IMR-90 (cell line): ENCODE results near the gene CENPF. TPM values are rescaled to one million over a fixed set of nuclear protein-coding genes. Genes with fewer than 3 reads are reported as not detected.
"Not testable (repeated sequence)": the region's sequence is repeated elsewhere in the genome, so short reads cannot be mapped to it uniquely, and the experiment has no call there.

Experiments
- ATAC-seq: fragments of 200-7000 bp; cut with Tn5 transposase; 2 replicates; pipeline ENCODE4 v1.9.1; 2020; ENCODE audit warnings: low read depth, mild to moderate bottlenecking, moderate library complexity
- BruUV-seq: library from RNA; stranded (reverse); fragments of 400-500 nt; replicated peaks from 2 replicates; lab custom pipeline; 2021; lab: Mats Ljungman, UMichigan
- CTCF ChIA-PET: fragments of 300-600 bp; formaldehyde crosslinking; extraction: SDS; loops from one replicate; lab custom pipeline; 2021; ENCODE audit warnings: antibody characterized with exemption; lab: Yijun Ruan, JAX
- POLR2A ChIA-PET: fragments of 300-600 bp; sonication (Branson Sonifier 250); formaldehyde crosslinking; loops from one replicate; lab custom pipeline; 2022; ENCODE audit warnings: antibody characterized with exemption; ENCODE audit not compliant: unreplicated experiment; lab: Charles Lee
- DNase-seq: peaks from one replicate; pipeline ENCODE4 v3.0.0; 2013
- H2AFZ ChIP-seq: replicated peaks from 2 replicates; pipeline ENCODE3; 2013; ENCODE audit warnings: low read length, mild to moderate bottlenecking; ENCODE audit not compliant: poor library complexity
- H2AK5ac ChIP-seq: 2 replicates; pipeline ENCODE4 v1.6.1; 2013; ENCODE audit warnings: low read depth, low read length, inconsistent platforms
- H2AK9ac ChIP-seq: replicated peaks from 2 replicates; pipeline ENCODE3; 2013; ENCODE audit warnings: mild to moderate bottlenecking, low read depth, low read length, moderate library complexity; ENCODE audit not compliant: poor library complexity
- H2BK120ac ChIP-seq: 2 replicates; pipeline ENCODE4 v1.6.1; 2013; ENCODE audit warnings: low read depth, low read length, inconsistent platforms
- H2BK15ac ChIP-seq: 3 replicates; pipeline ENCODE4 v1.6.1; 2013; ENCODE audit warnings: low read depth, low read length, inconsistent platforms
- H2BK20ac ChIP-seq: 2 replicates; pipeline ENCODE4 v1.6.1; 2013; ENCODE audit warnings: low read depth, mild to moderate bottlenecking, inconsistent platforms, low read length, moderate library complexity
- H2BK5ac ChIP-seq: 2 replicates; pipeline ENCODE4 v1.6.1; 2013; ENCODE audit warnings: mild to moderate bottlenecking, low read depth, low read length, inconsistent platforms; ENCODE audit not compliant: poor library complexity, severe bottlenecking
- H3K14ac ChIP-seq: replicated peaks from 2 replicates; pipeline ENCODE4 v1.6.1; 2013; ENCODE audit warnings: low read depth, low read length, inconsistent platforms
- H3K18ac ChIP-seq: 2 replicates; pipeline ENCODE4 v1.6.1; 2013; ENCODE audit warnings: low read depth, low read length, control low read depth
- H3K23ac ChIP-seq: 2 replicates; pipeline ENCODE4 v1.6.1; 2013; ENCODE audit warnings: low read depth, low read length, inconsistent platforms
- H3K27ac ChIP-seq: 2 replicates; pipeline ENCODE4 v1.5.1; 2013; ENCODE audit warnings: mild to moderate bottlenecking, control low read depth, low read length; ENCODE audit not compliant: insufficient read depth
- H3K27me3 ChIP-seq: 2 replicates; pipeline ENCODE4 v1.6.1; 2013; ENCODE audit warnings: low read length; ENCODE audit not compliant: control insufficient read depth, insufficient read depth
- H3K36me3 ChIP-seq: 2 replicates; pipeline ENCODE4 v1.6.1; 2013; ENCODE audit warnings: low read length, mixed read lengths; ENCODE audit not compliant: control insufficient read depth, insufficient read depth
- H3K4ac ChIP-seq: 2 replicates; pipeline ENCODE4 v1.6.1; 2013; ENCODE audit warnings: low read depth, low read length, inconsistent platforms
- H3K4me1 ChIP-seq: 2 replicates; pipeline ENCODE4 v1.6.1; 2013; ENCODE audit warnings: low read length, mixed read lengths; ENCODE audit not compliant: control insufficient read depth, insufficient read depth
- H3K4me2 ChIP-seq: 2 replicates; pipeline ENCODE4 v1.6.1; 2013; ENCODE audit warnings: low read depth, mild to moderate bottlenecking, control low read depth, low read length, moderate library complexity
- H3K4me3 ChIP-seq: 2 replicates; pipeline ENCODE4 v1.5.1; 2013; ENCODE audit warnings: low read depth, mild to moderate bottlenecking, control low read depth, low read length, moderate library complexity; ENCODE audit not compliant: insufficient read depth
- H3K56ac ChIP-seq: 2 replicates; pipeline ENCODE4 v1.6.1; 2013; ENCODE audit warnings: low read length, inconsistent platforms; ENCODE audit not compliant: insufficient read depth; ENCODE audit errors: extremely low read depth
- H3K79me1 ChIP-seq, 2 experiments: 2 replicates each; pipeline ENCODE4 v1.6.1; 2013; ENCODE audit warnings: low read length in 2 of 2, inconsistent platforms in 1 of 2, low read depth in 1 of 2
- H3K9ac ChIP-seq: 2 replicates; pipeline ENCODE4 v1.6.1; 2013; ENCODE audit warnings: low read depth, low read length, control low read depth
- H3K9me1 ChIP-seq: 2 replicates; pipeline ENCODE4 v1.6.1; 2013; ENCODE audit warnings: low read length, inconsistent platforms; ENCODE audit not compliant: insufficient read depth
- H3K9me3 ChIP-seq: 2 replicates; pipeline ENCODE4 v1.6.1; 2013; ENCODE audit warnings: low read length; ENCODE audit not compliant: control insufficient read depth, insufficient read depth
- H4K20me1 ChIP-seq: 2 replicates; pipeline ENCODE4 v1.6.1; 2013; ENCODE audit warnings: low read length, inconsistent platforms; ENCODE audit not compliant: insufficient read depth
- H4K5ac ChIP-seq: 2 replicates; pipeline ENCODE4 v1.6.1; 2013; ENCODE audit warnings: mild to moderate bottlenecking, low read depth, low read length, control low read depth
- H4K8ac ChIP-seq, 2 experiments: 2 replicates each; pipeline ENCODE4 v1.6.1; 2013; ENCODE audit warnings: low read depth in 2 of 2, low read length in 2 of 2, control low read depth in 1 of 2, inconsistent platforms in 1 of 2
- H4K91ac ChIP-seq: 2 replicates; pipeline ENCODE4 v1.6.1; 2013; ENCODE audit warnings: low read depth, low read length, inconsistent platforms; ENCODE audit not compliant: insufficient read depth
- BHLHE40 ChIP-seq: fragments of 150-350 bp; IDR thresholded peaks from 2 replicates; pipeline ENCODE4 v1.6.1; 2016; ENCODE audit warnings: mild to moderate bottlenecking, low read depth, low read length
- MAZ ChIP-seq: IDR thresholded peaks from 2 replicates; pipeline ENCODE4 v1.6.1; 2012; ENCODE audit warnings: low read depth, mild to moderate bottlenecking, low read length, improper control_type of control experiment, moderate library complexity, borderline replicate concordance
- RFX5 ChIP-seq: IDR thresholded peaks from 2 replicates; pipeline ENCODE4 v1.8.0; 2012; ENCODE audit warnings: low read depth, mild to moderate bottlenecking, low read length, moderate library complexity
- whole genome bisulfite sequencing, 2 experiments: methylation state at CpG; one replicate each; pipeline versions ENCODE4 v1.1.5 to v1.1.7; 2013; ENCODE audit warnings: missing lambda C conversion rate in 2 of 2; ENCODE audit not compliant: insufficient read length in 1 of 2; ENCODE audit errors: extremely low coverage in 2 of 2; 5-methylcytosine and 5-hydroxymethylcytosine counted together
- dilution Hi-C: fragments of 300-500 bp; cut with HindIII; formaldehyde crosslinking; loops from one replicate; pipeline ENCODE4 v1.14.3; 2018; ENCODE audit warnings: low sequenced_read_pairs; ENCODE audit not compliant: unreplicated experiment
- in situ Hi-C: fragments of 300-500 bp; cut with MboI; formaldehyde crosslinking; loops from 3 replicates; pipeline ENCODE4 v1.14.3; 2019; ENCODE audit warnings: low sequenced_read_pairs, inconsistent platforms, mixed read lengths
- intact Hi-C: fragments of 100-400 bp; cut with micrococcal nuclease; formaldehyde crosslinking; loops from 2 replicates; pipeline ENCODE4 v1.10.0; 2022
- polyA plus RNA-seq, 3 experiments: library from polyadenylated mRNA; depleted of rRNA; stranded (reverse); fragments of >200 nt; gene quantifications; 2 replicates each; pipeline ENCODE4 v1.2.3, GENCODE V29; 2012; ENCODE audit warnings: low replicate concordance in 1 of 3
- total RNA-seq: library from RNA; depleted of rRNA; stranded (reverse); fragments of >200 nt; gene quantifications from 2 replicates; pipeline ENCODE4 v1.2.3, GENCODE V29; 2012
- TF ChIP-seq, protein P1 (sequence below): conservative IDR thresholded peaks from 2 replicates; pipeline ENCODE4 v1.5.1; 2012; ENCODE audit warnings: mild to moderate bottlenecking, low read depth, low read length, improper control_type of control experiment
- TF ChIP-seq, protein P2 (sequence below): fragments of 150-350 bp; IDR thresholded peaks from 2 replicates; pipeline ENCODE4 v1.6.1; 2016; ENCODE audit warnings: low read depth, mild to moderate bottlenecking, low read length, moderate library complexity, borderline replicate concordance

Gene CENPF
- total and polyA plus RNA-seq, 2 of the 4 experiments (the other 2 are of a cell fraction) = 20.9 to 51.8 TPM

DNA sequence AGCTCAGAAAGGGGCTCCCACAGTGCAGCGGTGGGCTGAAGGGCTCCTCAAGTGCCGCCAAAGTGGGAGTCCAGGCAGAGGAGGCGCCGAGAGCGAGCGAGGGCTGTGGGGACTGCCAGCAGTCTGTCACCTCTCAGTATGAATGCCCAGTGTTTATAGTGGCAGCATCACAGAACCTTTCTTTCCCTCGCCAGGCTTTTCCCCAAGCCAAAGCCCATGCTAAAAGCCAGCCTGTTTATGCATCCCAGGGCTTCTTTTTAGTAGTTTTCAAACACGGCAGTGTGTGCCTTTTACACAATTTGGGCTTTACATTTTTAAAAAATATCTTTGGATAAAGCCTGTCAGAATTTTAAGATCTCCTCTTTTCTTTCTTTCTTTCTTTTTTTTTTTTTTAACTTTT, 70.6 kb downstream of the CENPF start:
- no peaks in the 10 kb centered on the region for H3K27me3 ChIP-seq
- H2AK9ac ChIP-seq = no peak overlapping the region
- H3K79me1 ChIP-seq = peaks cover 0 to 4% of the 10 kb centered on the region in 2 experiments; a peak in 1 of 4 replicates
- no peak overlapping the region for H2BK120ac ChIP-seq
- no peaks in the 10 kb centered on the region for H3K36me3 ChIP-seq
- H3K18ac ChIP-seq = no peak overlapping the region
- H3K14ac ChIP-seq = no peak overlapping the region
- ChIA-PET POLR2A (no interaction called here), CTCF (no interaction called here)
- BruUV-seq = no TSS peak
- no peaks in the 10 kb centered on the region for H3K4me1 ChIP-seq
- no peak overlapping the region for H3K4me2 ChIP-seq
- no peak overlapping the region for H3K56ac ChIP-seq
- no peak for DNase-seq
- dilution Hi-C loops (loop anchor here (25.0 kb wide), 1 partner anchor 864 kb away; no protein-coding TSS in a partner anchor), intact Hi-C loops (no loop called here), in situ Hi-C loops (no loop called here)
- no peaks in the 10 kb centered on the region for H4K20me1 ChIP-seq
- no peak for ATAC-seq
- H2AK5ac ChIP-seq = no peak overlapping the region
- no peak overlapping the region for H3K23ac ChIP-seq
- no peak overlapping the region for H2BK15ac ChIP-seq
- H3K9me3 ChIP-seq = no peaks in the 10 kb centered on the region
- H3K4ac ChIP-seq = no peak overlapping the region
- H3K9ac ChIP-seq = no peak overlapping the region
- no peak overlapping the region for H2BK20ac ChIP-seq
- H2AFZ ChIP-seq = no peak overlapping the region
- 0 out of 2 replicates have a peak, but pooled peaks cover 4% of the 10 kb centered on the region for H3K9me1 ChIP-seq
- no peak overlapping the region for H4K5ac ChIP-seq
- H4K91ac ChIP-seq = no peak overlapping the region
- H3K27ac ChIP-seq = no peak overlapping the region
- TF ChIP-seq RFX5 = no peak
- TF ChIP-seq, protein P1, sequence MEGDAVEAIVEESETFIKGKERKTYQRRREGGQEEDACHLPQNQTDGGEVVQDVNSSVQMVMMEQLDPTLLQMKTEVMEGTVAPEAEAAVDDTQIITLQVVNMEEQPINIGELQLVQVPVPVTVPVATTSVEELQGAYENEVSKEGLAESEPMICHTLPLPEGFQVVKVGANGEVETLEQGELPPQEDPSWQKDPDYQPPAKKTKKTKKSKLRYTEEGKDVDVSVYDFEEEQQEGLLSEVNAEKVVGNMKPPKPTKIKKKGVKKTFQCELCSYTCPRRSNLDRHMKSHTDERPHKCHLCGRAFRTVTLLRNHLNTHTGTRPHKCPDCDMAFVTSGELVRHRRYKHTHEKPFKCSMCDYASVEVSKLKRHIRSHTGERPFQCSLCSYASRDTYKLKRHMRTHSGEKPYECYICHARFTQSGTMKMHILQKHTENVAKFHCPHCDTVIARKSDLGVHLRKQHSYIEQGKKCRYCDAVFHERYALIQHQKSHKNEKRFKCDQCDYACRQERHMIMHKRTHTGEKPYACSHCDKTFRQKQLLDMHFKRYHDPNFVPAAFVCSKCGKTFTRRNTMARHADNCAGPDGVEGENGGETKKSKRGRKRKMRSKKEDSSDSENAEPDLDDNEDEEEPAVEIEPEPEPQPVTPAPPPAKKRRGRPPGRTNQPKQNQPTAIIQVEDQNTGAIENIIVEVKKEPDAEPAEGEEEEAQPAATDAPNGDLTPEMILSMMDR = no peak
- no peak for TF ChIP-seq MAZ
- TF ChIP-seq, protein P2, sequence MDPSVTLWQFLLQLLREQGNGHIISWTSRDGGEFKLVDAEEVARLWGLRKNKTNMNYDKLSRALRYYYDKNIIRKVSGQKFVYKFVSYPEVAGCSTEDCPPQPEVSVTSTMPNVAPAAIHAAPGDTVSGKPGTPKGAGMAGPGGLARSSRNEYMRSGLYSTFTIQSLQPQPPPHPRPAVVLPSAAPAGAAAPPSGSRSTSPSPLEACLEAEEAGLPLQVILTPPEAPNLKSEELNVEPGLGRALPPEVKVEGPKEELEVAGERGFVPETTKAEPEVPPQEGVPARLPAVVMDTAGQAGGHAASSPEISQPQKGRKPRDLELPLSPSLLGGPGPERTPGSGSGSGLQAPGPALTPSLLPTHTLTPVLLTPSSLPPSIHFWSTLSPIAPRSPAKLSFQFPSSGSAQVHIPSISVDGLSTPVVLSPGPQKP = no peak
- TF ChIP-seq BHLHE40 = no peak
- no CpG with 5 or more reads among the region's 8 CpGs for WGBS, 2 experiments
- no peak overlapping the region for H2BK5ac ChIP-seq
- H4K8ac ChIP-seq = no peak overlapping the region
- H3K4me3 ChIP-seq = no peak overlapping the region

DNA sequence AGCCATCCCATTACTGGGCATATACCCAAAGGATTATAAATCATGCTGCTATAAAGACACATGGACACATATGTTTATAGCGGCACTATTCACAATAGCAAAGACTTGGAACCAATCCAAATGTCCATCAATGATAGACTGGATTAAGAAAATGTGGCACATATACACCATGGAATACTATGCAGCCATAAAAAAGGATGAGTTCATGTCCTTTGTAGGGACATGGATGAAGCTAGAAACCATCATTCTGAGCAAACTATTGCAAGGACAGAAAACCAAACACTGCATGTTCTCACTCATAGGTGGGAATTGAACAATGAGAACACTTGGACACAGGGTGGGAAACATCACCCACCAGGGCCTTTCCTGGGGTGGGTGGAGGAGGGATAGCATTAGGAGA, 72.5 kb downstream of the CENPF start:
- WGBS, 2 experiments = no CpG with 5 or more reads among the region's 1 CpG
- H3K79me1 ChIP-seq, H3K4ac ChIP-seq, in situ Hi-C loops, H3K4me3 ChIP-seq, H4K20me1 ChIP-seq, H2BK5ac ChIP-seq, BruUV-seq, H2AK9ac ChIP-seq, H3K23ac ChIP-seq, H3K9ac ChIP-seq, H3K27me3 ChIP-seq, H4K5ac ChIP-seq, H3K27ac ChIP-seq, H3K9me3 ChIP-seq, H3K4me1 ChIP-seq, ATAC-seq, H4K91ac ChIP-seq, H3K18ac ChIP-seq, H2BK120ac ChIP-seq, H2AFZ ChIP-seq, DNase-seq, dilution Hi-C loops, H3K14ac ChIP-seq, H4K8ac ChIP-seq, H3K36me3 ChIP-seq, H3K9me1 ChIP-seq, H3K4me2 ChIP-seq, H2AK5ac ChIP-seq, H2BK15ac ChIP-seq, CTCF ChIA-PET, H2BK20ac ChIP-seq, H3K56ac ChIP-seq, POLR2A ChIA-PET: not testable (repeated sequence)
- intact Hi-C loops = loop anchor here (1.0 kb wide), 1 partner anchor 29 kb away; no protein-coding TSS in a partner anchor
